Mammary epithelial cell (primary cell): ENCODE results near the gene SMIM22.

Experiments used
- CTCF ChIP-seq, 2 donors: IDR thresholded peaks in 1 of 2; conservative IDR thresholded peaks in 1 of 2; 2 replicates each; pipeline ENCODE4 v1.5.1; 2011 to 2012; ENCODE audit warnings: inconsistent platforms in 2 of 2, low read length in 2 of 2, mild to moderate bottlenecking in 2 of 2, control low read depth in 1 of 2, low read depth in 1 of 2; ENCODE audit not compliant: insufficient read depth in 1 of 2; ENCODE audit errors: extremely low read depth in 1 of 2
- EZH2 ChIP-seq: IDR thresholded peaks from 2 replicates; pipeline ENCODE4 v1.6.1; 2012; ENCODE audit warnings: low read length, inconsistent platforms, borderline replicate concordance

GRCh38 chr16:4752351-4753100, 42.6 kb upstream of the SMIM22 start:
- TF ChIP-seq EZH2 (no peak), CTCF (conservative IDR thresholded peaks at IDR 0.05 in 1 of 2, IDR thresholded peaks at IDR 0.05 in 1 of 2; ENCODE audit: extremely low read depth in 1 of 2, insufficient read depth in 1 of 2, low read depth in 1 of 2, low read length in 2 of 2) (no peak)
